ENCODE data around the gene PALD1. TPM values are rescaled to one million over a fixed set of nuclear protein-coding genes. Genes with fewer than 3 reads are reported as not detected.

Gene PALD1
- total and polyA plus RNA-seq, 2 donors (not counting 1 experiment from before 2014, with no cell fraction given), result 0.09 to 0.33 TPM

GRCh38 chr10:70593513-70593890 lies 114.9 kb downstream of the PALD1 start:
- Histone ChIP-seq H3K36me3 (ENCODE audit: control insufficient read depth, insufficient read depth, low read length) (no peaks in the 10 kb centered on the region), H3K27me3 (ENCODE audit: control insufficient read depth, insufficient read depth, low read length) (peaks cover 12% of the 10 kb centered on the region), H3K4me3 (replicated peaks in 1 of 4; ENCODE audit: control extremely low read depth in 1 of 4, insufficient read depth in 1 of 4, low read depth in 3 of 4, low read length in 4 of 4) (no peak overlapping the region), H3K4me1 (ENCODE audit: control insufficient read depth, extremely low read depth, insufficient read depth, low read length) (no peaks in the 10 kb centered on the region), H3K79me2 (ENCODE audit: control insufficient read depth, insufficient read depth, low read length) (no peaks in the 10 kb centered on the region), H3K4me2 (ENCODE audit: extremely low read depth, insufficient read depth, low read length) (no peak overlapping the region), H3K9me3 (ENCODE audit: control insufficient read depth, insufficient read depth, low read depth, low read length) (no peaks in the 10 kb centered on the region), H4K20me1 (ENCODE audit: control insufficient read depth, extremely low read depth, insufficient read depth, low read length) (no peaks in the 10 kb centered on the region), H2AFZ (ENCODE audit: low read length) (no peak overlapping the region), H3K27ac (ENCODE audit: insufficient read depth, low read length) (no peak overlapping the region), H3K9ac (ENCODE audit: insufficient read depth, low read length) (no peak overlapping the region)
- TF ChIP-seq EZH2 (IDR thresholded peaks at IDR 0.05; ENCODE audit: low read length, missing control alignments) (no peak), CTCF (conservative IDR thresholded peaks at IDR 0.05 in 1 of 2, IDR thresholded peaks at IDR 0.05 in 1 of 2; ENCODE audit: low read depth in 1 of 2, low read length in 2 of 2) (no peak)
- no peak for DNase-seq (ENCODE audit: low read depth in 2 of 2)

- H2AFZ ChIP-seq (ENCODE audit: low read length), result no peak overlapping the region
- H3K79me2 ChIP-seq (ENCODE audit: control insufficient read depth, insufficient read depth, low read length), result no peaks in the 10 kb centered on the region
- no peak overlapping the region for H3K27ac ChIP-seq (ENCODE audit: insufficient read depth, low read length)
- H3K4me2 ChIP-seq (ENCODE audit: extremely low read depth, insufficient read depth, low read length), result no peak overlapping the region
- no peak for DNase-seq (ENCODE audit: low read depth in 2 of 2)
- no peaks in the 10 kb centered on the region for H3K9me3 ChIP-seq (ENCODE audit: control insufficient read depth, insufficient read depth, low read depth, low read length)
- H4K20me1 ChIP-seq (ENCODE audit: control insufficient read depth, extremely low read depth, insufficient read depth, low read length), result no peaks in the 10 kb centered on the region
- H3K9ac ChIP-seq (ENCODE audit: insufficient read depth, low read length), result no peak overlapping the region
- no peaks in the 10 kb centered on the region for H3K4me1 ChIP-seq (ENCODE audit: control insufficient read depth, extremely low read depth, insufficient read depth, low read length)
- TF ChIP-seq EZH2 (IDR thresholded peaks at IDR 0.05; ENCODE audit: low read length, missing control alignments) (no peak), CTCF (conservative IDR thresholded peaks at IDR 0.05 in 1 of 2, IDR thresholded peaks at IDR 0.05 in 1 of 2; ENCODE audit: low read depth in 1 of 2, low read length in 2 of 2) (no peak)
- H3K4me3 ChIP-seq (replicated peaks in 1 of 4; ENCODE audit: control extremely low read depth in 1 of 4, insufficient read depth in 1 of 4, low read depth in 3 of 4, low read length in 4 of 4), result no peak overlapping the region
- H3K27me3 ChIP-seq (ENCODE audit: control insufficient read depth, insufficient read depth, low read length), result peaks cover 8% of the 10 kb centered on the region
- no peaks in the 10 kb centered on the region for H3K36me3 ChIP-seq (ENCODE audit: control insufficient read depth, insufficient read depth, low read length)
These were observed 115.6 kb downstream of the PALD1 start for GRCh38 chr10:70594161-70594560.

- no peak overlapping the region for H3K4me3 ChIP-seq (replicated peaks in 1 of 4; ENCODE audit: control extremely low read depth in 1 of 4, insufficient read depth in 1 of 4, low read depth in 3 of 4, low read length in 4 of 4)
- peaks cover 7% of the 10 kb centered on the region for H3K27me3 ChIP-seq (ENCODE audit: control insufficient read depth, insufficient read depth, low read length)
- H3K4me1 ChIP-seq (ENCODE audit: control insufficient read depth, extremely low read depth, insufficient read depth, low read length), result no peaks in the 10 kb centered on the region
- no peak overlapping the region for H3K4me2 ChIP-seq (ENCODE audit: extremely low read depth, insufficient read depth, low read length)
- no peak for DNase-seq (ENCODE audit: low read depth in 2 of 2)
- H3K79me2 ChIP-seq (ENCODE audit: control insufficient read depth, insufficient read depth, low read length), result no peaks in the 10 kb centered on the region
- TF ChIP-seq CTCF (conservative IDR thresholded peaks at IDR 0.05 in 1 of 2, IDR thresholded peaks at IDR 0.05 in 1 of 2; ENCODE audit: low read depth in 1 of 2, low read length in 2 of 2) (no peak), EZH2 (IDR thresholded peaks at IDR 0.05; ENCODE audit: low read length, missing control alignments) (no peak)
- H3K27ac ChIP-seq (ENCODE audit: insufficient read depth, low read length), result no peak overlapping the region
- no peak overlapping the region for H2AFZ ChIP-seq (ENCODE audit: low read length)
- no peak overlapping the region for H3K9ac ChIP-seq (ENCODE audit: insufficient read depth, low read length)
- H3K36me3 ChIP-seq (ENCODE audit: control insufficient read depth, insufficient read depth, low read length), result no peaks in the 10 kb centered on the region
- H3K9me3 ChIP-seq (ENCODE audit: control insufficient read depth, insufficient read depth, low read depth, low read length), result no peaks in the 10 kb centered on the region
- H4K20me1 ChIP-seq (ENCODE audit: control insufficient read depth, extremely low read depth, insufficient read depth, low read length), result no peaks in the 10 kb centered on the region
These were observed 117.0 kb downstream of the PALD1 start for GRCh38 chr10:70595566-70596016.

Data from fibroblast of lung (primary cell).